OCI-LY3 (cell line): ENCODE results near the gene GPR162.

ENCODE experiments used
- EZH2phosphoT487 ChIP-seq: fragments of 200-600 bp; shearing (Covaris generic); IDR thresholded peaks from 2 replicates; pipeline ENCODE4 v1.6.1; 2018; ENCODE audit warnings: antibody characterized with exemption, mixed run types, low read depth
- TF ChIP-seq, protein P1 (sequence below): fragments of 200-600, 300-600 bp; sonication (generic); IDR thresholded peaks from 2 replicates; pipeline ENCODE4 v1.5.1; 2014; ENCODE audit warnings: antibody characterized with exemption, low read length, low read depth

DNA sequence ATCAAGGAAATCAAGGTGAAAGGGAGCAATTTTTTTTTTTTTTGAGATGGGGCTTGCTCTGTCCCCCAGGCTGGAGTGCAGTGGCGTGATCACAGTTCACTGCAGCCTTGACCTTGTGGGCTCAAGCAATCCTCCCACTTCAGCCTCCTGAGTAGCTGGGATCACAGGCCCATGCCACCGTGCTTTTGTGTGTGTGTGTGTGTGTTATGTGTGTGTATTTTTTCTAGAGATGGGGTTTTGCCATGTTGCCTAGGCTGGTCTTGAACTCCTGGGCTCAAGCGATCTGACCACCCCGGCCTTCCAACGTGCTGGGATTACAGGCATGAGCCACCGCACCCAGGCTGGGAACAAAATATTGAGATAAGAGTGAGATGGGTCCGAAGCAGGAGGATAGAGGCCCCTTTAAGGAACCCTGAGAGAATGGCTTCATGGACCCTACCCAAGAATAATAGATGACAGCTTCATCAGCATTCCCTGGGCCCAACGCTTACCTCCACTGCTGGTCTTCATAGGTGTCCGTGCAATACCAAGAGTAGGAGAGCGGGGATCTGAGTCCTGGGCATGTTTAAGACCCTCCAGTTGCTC lies 28.4 kb downstream of the GPR162 start:
- TF ChIP-seq, protein P1, sequence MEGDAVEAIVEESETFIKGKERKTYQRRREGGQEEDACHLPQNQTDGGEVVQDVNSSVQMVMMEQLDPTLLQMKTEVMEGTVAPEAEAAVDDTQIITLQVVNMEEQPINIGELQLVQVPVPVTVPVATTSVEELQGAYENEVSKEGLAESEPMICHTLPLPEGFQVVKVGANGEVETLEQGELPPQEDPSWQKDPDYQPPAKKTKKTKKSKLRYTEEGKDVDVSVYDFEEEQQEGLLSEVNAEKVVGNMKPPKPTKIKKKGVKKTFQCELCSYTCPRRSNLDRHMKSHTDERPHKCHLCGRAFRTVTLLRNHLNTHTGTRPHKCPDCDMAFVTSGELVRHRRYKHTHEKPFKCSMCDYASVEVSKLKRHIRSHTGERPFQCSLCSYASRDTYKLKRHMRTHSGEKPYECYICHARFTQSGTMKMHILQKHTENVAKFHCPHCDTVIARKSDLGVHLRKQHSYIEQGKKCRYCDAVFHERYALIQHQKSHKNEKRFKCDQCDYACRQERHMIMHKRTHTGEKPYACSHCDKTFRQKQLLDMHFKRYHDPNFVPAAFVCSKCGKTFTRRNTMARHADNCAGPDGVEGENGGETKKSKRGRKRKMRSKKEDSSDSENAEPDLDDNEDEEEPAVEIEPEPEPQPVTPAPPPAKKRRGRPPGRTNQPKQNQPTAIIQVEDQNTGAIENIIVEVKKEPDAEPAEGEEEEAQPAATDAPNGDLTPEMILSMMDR = no peak
- no peak for TF ChIP-seq EZH2phosphoT487
